Measurements from ENCODE around the gene TNFRSF25. TPM values are rescaled to one million over a fixed set of nuclear protein-coding genes. Genes with fewer than 3 reads are reported as not detected.
"Not testable (repeated sequence)": the region's sequence is repeated elsewhere in the genome, so short reads cannot be mapped to it uniquely, and the experiment has no call there.

Gene TNFRSF25
- total RNA-seq, 1 donor from 2014 or later, result 8.2 TPM

DNA sequence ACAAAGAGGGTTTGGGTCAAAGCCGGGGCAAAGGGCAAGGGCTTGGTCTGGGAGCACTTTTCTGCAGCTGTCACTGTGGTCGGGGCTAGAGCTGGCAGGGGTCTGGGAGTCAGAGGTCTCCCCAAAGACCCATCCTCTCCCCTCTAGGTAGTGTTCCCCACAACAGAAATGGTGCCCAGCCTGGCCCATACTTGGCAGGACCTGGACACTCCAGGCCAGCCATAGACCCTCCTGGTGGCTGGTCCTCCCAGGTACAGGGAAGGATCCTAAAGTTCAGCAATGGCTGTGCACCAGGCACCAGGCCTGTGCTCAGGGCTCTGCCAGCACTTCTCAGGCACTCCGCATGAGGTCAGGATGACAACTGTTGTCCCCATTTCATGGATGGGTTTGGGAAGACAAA, 30.4 kb downstream of the TNFRSF25 start:
- Histone ChIP-seq H3K9me3 (no peaks in the 10 kb centered on the region), H3K36me3 (no peaks in the 10 kb centered on the region), H3K27me3 (ENCODE audit: low read depth) (peaks cover 39% of the 10 kb centered on the region), H3K27ac (no peak overlapping the region), H3K4me1 (no peaks in the 10 kb centered on the region), H3K4me3 (no peak overlapping the region)
- intact Hi-C loops (cut with DNase I), result no loop called here
- DNase-seq (no peak), ATAC-seq (no peak)
- TF ChIP-seq, protein P1, sequence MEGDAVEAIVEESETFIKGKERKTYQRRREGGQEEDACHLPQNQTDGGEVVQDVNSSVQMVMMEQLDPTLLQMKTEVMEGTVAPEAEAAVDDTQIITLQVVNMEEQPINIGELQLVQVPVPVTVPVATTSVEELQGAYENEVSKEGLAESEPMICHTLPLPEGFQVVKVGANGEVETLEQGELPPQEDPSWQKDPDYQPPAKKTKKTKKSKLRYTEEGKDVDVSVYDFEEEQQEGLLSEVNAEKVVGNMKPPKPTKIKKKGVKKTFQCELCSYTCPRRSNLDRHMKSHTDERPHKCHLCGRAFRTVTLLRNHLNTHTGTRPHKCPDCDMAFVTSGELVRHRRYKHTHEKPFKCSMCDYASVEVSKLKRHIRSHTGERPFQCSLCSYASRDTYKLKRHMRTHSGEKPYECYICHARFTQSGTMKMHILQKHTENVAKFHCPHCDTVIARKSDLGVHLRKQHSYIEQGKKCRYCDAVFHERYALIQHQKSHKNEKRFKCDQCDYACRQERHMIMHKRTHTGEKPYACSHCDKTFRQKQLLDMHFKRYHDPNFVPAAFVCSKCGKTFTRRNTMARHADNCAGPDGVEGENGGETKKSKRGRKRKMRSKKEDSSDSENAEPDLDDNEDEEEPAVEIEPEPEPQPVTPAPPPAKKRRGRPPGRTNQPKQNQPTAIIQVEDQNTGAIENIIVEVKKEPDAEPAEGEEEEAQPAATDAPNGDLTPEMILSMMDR (IDR thresholded peaks at IDR 0.05), result no peak

DNA sequence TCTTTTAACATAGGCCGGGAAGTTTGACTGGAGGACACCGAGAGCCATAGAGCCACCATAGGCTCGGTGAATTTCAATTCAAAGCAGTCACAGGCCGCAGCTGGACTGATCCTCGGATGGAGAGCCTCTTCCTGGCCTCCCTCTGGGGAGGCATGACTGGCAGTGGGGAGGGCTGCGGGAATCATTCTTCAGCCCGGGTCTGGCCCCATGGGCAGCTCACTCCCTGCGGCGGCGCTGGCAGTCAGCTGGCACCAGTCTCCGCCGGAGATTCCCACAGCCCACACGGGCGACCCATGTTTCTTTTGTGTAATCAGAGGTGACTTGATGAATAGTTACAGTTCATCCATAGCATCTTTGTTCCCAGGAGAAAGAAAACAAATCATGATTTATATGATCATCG, 30.8 kb downstream of the TNFRSF25 start:
- ATAC-seq, result no peak

DNA sequence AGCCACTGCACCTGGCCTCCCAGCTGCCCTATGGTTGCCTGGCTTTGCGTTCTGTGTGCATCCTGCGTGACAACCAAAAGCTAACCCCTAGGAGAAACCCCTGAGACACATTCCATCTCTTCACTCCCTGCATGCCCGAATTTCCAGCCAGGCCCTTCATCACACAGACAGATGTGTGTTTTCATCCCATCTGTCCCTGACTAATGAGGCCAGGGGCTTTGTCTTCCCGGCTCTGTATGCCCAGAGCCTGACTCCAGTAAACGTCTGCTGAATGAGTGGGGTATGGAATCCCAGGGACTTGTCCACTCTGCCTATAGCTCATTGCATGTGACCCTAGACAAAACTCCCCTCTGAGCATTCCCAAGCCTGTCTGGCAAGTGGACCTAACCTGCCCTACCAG, 31.8 kb downstream of the TNFRSF25 start:
- H3K36me3 ChIP-seq, result no peaks in the 10 kb centered on the region
- no peak overlapping the region for H3K27ac ChIP-seq
- TF ChIP-seq, protein P1 (IDR thresholded peaks at IDR 0.05), result no peak
- H3K4me1 ChIP-seq, result no peaks in the 10 kb centered on the region
- no peaks in the 10 kb centered on the region for H3K9me3 ChIP-seq
- H3K27me3 ChIP-seq (ENCODE audit: low read depth), result peaks cover 38% of the 10 kb centered on the region
- no peak overlapping the region for H3K4me3 ChIP-seq
- ATAC-seq, result no peak
- intact Hi-C loops (cut with DNase I), result no loop called here
- DNase-seq, result no peak

More for the DNA sequence above, 30.8 kb downstream of the TNFRSF25 start:
- Histone ChIP-seq H3K4me1 (no peaks in the 10 kb centered on the region), H3K27me3 (ENCODE audit: low read depth) (peaks cover 39% of the 10 kb centered on the region), H3K36me3 (no peaks in the 10 kb centered on the region), H3K27ac (no peak overlapping the region), H3K9me3 (no peaks in the 10 kb centered on the region), H3K4me3 (no peak overlapping the region)
- intact Hi-C loops (cut with DNase I), result no loop called here
- TF ChIP-seq, protein P1 (IDR thresholded peaks at IDR 0.05), result no peak
- DNase-seq, result no peak

DNA sequence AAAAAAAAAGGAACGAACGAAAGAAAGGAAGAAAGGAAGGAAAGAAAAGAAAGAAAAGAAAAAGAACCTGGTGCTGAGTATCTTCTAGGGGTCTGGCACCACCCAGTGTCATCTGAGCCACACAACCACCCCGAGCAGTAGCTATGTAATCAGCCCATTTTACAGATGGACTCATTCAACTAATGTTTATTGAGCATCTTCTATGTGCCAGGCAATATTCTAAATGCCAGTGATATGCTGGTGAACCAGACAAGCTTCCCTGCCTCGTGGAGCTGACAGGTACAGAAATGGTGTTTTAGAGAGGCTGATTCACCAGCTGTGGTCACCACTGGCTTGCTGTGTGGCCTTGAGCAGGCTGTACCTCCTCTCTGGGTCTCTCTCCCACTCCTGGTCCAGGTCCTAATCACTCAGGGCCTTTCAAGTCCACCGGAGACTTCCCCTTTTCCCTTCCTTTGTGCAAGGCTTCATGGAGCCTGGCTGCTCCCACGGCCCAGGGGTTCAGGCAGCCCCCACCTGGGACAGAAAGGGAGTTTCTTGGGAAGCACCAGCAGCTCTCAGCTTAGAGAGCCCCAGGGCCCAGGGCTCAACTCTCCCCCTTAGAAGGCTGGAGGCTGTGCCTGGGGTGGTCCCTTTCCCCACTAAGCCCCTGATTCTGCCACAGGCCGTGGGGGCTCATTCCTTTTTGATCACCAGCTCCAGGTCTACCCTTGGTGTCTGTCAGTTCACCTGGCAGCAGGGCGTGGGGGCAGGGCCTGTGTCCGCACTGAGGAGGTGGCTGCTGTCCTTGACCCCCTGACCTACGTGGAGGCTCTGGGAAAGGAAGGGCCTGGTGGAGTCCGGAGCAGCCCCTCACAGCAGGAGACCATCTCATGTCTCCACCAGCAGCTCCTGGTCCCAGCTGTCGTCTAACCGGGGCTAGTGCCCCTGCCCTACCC, 34.1 kb downstream of the TNFRSF25 start:
- H3K9me3 ChIP-seq; H3K4me3 ChIP-seq; DNase-seq; H3K4me1 ChIP-seq; ATAC-seq; H3K36me3 ChIP-seq; H3K27ac ChIP-seq; intact Hi-C loops (cut with DNase I): not testable (repeated sequence)
- peaks cover 37% of the 10 kb centered on the region for H3K27me3 ChIP-seq (ENCODE audit: low read depth)

DNA sequence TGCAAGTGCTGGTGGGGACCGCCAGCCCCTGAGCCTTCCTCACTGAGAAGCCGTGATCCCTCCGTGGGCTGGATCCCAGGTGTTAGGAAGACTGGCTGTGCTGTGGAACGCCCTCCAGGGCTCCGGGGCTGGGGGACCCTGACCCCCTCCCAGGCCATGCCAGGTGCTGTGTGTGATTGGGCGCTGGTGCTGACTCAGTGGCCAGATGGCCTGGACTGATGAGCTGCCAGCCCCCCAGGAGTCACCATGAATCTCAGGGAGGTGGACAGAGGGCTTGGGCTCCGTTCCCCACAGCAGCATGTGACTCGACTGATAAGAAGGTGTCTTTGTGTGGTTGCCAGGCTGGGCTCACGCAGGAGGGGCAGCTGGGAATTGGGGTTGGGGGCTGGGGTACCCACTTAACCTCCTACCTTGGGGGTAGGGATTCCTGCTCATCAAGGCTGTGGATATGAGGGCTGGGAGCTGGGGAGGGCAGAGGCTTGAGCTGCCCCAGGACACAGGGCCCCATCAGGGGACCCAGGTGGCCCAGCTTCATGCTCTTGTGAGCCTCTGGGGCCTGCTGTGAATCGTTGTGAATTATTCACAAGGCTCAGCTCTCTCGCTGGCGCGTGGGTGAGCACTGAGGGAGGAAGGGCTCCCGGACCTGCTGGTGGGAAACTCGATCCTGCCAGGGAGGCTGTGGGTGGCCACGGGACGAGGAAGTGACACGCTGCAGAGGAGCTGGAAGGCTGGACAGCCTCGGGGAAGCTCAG, 36.1 kb downstream of the TNFRSF25 start:
- peaks cover 57% of the 10 kb centered on the region for H3K27me3 ChIP-seq (ENCODE audit: low read depth)
- H3K36me3 ChIP-seq; DNase-seq; intact Hi-C loops (cut with DNase I); ATAC-seq; H3K27ac ChIP-seq; H3K4me1 ChIP-seq; H3K9me3 ChIP-seq; H3K4me3 ChIP-seq: not testable (repeated sequence)

DNA sequence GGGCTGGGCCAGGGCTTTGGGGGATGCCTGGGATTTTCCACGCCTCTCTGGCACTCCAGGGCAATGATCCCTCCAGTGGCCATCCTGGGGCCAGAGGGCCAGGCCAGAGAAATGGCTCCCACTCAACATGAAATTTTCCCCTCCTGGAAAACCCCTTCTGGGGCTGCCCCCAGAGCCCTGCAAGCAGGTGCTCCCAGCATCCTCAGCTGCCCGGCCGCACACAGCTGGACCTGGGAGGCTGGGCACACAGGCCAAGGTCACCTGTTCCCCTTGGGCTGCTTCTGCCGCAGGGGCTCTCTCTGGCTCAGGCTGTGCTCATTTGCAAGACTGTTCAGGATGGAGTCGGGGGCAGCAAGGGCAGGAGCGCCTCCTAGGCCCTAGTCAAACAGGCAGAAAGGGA, 37.5 kb downstream of the TNFRSF25 start:
- H3K4me3 ChIP-seq; H3K36me3 ChIP-seq; DNase-seq; H3K27ac ChIP-seq; ATAC-seq; H3K9me3 ChIP-seq; intact Hi-C loops (cut with DNase I): not testable (repeated sequence)
- Histone ChIP-seq H3K27me3 (ENCODE audit: low read depth) (peaks cover 69% of the 10 kb centered on the region), H3K4me1 (peaks cover 18% of the 10 kb centered on the region)

All from lower lobe of right lung (tissue), 2 donors.